HepG2 (cell line): ENCODE data around the gene COPZ1. TPM values are rescaled to one million over a fixed set of nuclear protein-coding genes. Genes with fewer than 3 reads are reported as not detected.

Experiments
- KMT2A ChIP-seq: sonication (generic); formaldehyde crosslinking; IDR thresholded peaks from 2 replicates; pipeline ENCODE4 v1.4.0; 2020; ENCODE audit warnings: missing genetic modification reagents
- PPARG ChIP-seq: conservative IDR thresholded peaks from 2 replicates; pipeline ENCODE4 v1.6.1; 2016; ENCODE audit warnings: missing biosample characterization, missing genetic modification reagents
- ZC3H13 ChIP-seq: sonication (generic); formaldehyde crosslinking; IDR thresholded peaks from 2 replicates; pipeline ENCODE4 v1.8.1; 2023; ENCODE audit warnings: mild to moderate bottlenecking, missing genetic modification reagents, moderate library complexity
- ZNF121 ChIP-seq: sonication (generic); formaldehyde crosslinking; IDR thresholded peaks from 2 replicates; pipeline ENCODE4 v1.5.0; 2020; ENCODE audit warnings: mild to moderate bottlenecking, missing genetic modification reagents
- ZNF326 ChIP-seq: sonication (generic); formaldehyde crosslinking; IDR thresholded peaks from 2 replicates; pipeline ENCODE4 v1.4.0; 2020; ENCODE audit warnings: missing genetic modification reagents, borderline replicate concordance
- polyA plus RNA-seq, 8 experiments: library from polyadenylated mRNA; depleted of rRNA in 3 of 8; stranded (reverse) in 7 of 8; unstranded in 1 of 8; fragments of >200 nt; fragmentation: Illumina TruSeq in 4 of 8; extraction: Trizol in 4 of 8; gene quantifications; 2 replicates each; pipeline versions ENCODE4 v1.2.1 to v1.2.3, GENCODE V29; 2011 to 2016; ENCODE audit warnings: low read depth in 4 of 8, missing spikeins in 1 of 8, mixed read lengths in 1 of 8; ENCODE audit not compliant: insufficient read depth in 1 of 8
- total RNA-seq, 5 experiments: library from RNA; depleted of rRNA; stranded (reverse); fragments of >200 nt; fragmentation: Illumina TruSeq; extraction: Trizol; gene quantifications; 2 replicates each; pipeline ENCODE4 v1.2.3, GENCODE V29; 2016; ENCODE audit warnings: low read depth in 1 of 5
- TF ChIP-seq, protein P1 (sequence below): sonication (generic); formaldehyde crosslinking; conservative IDR thresholded peaks from 2 replicates; pipeline ENCODE4 v1.4.0; 2020; ENCODE audit warnings: mild to moderate bottlenecking, missing genetic modification reagents, moderate library complexity
- TF ChIP-seq, protein P2 (sequence below): sonication (generic); formaldehyde crosslinking; IDR thresholded peaks from 2 replicates; pipeline ENCODE4 v1.5.0; 2020; ENCODE audit warnings: missing genetic modification reagents
- TF ChIP-seq, protein P3 (sequence below): sonication (generic); formaldehyde crosslinking; IDR thresholded peaks from 2 replicates; pipeline ENCODE4 v1.8.0; 2022; ENCODE audit warnings: mild to moderate bottlenecking, missing genetic modification reagents, moderate library complexity
- TF ChIP-seq, protein P4 (sequence below): sonication (generic); formaldehyde crosslinking; IDR thresholded peaks from 2 replicates; pipeline ENCODE4 v1.5.1; 2020; ENCODE audit warnings: missing genetic modification reagents, mild to moderate bottlenecking, borderline replicate concordance
- TF ChIP-seq, protein P5 (sequence below): sonication (generic); formaldehyde crosslinking; IDR thresholded peaks from 2 replicates; pipeline ENCODE4 v1.4.0; 2020; ENCODE audit warnings: missing genetic modification reagents
- TF ChIP-seq, protein P6 (sequence below): sonication (generic); formaldehyde crosslinking; IDR thresholded peaks from 2 replicates; pipeline ENCODE4 v1.5.0; 2020; ENCODE audit warnings: missing genetic modification reagents
- TF ChIP-seq, protein P7 (sequence below): sonication (generic); formaldehyde crosslinking; IDR thresholded peaks from 2 replicates; pipeline ENCODE4 v1.4.0; 2020; ENCODE audit warnings: low read depth, missing genetic modification reagents
- TF ChIP-seq, protein P8 (sequence below): sonication (generic); formaldehyde crosslinking; IDR thresholded peaks from 2 replicates; pipeline ENCODE4 v1.8.1; 2023; ENCODE audit warnings: mild to moderate bottlenecking, missing genetic modification reagents, borderline replicate concordance

COPZ1 gene
- total and polyA plus RNA-seq, 2 of the 13 experiments (the other 11 are each of a cell fraction or from before 2014, with no cell fraction given) = 125 to 184 TPM

DNA sequence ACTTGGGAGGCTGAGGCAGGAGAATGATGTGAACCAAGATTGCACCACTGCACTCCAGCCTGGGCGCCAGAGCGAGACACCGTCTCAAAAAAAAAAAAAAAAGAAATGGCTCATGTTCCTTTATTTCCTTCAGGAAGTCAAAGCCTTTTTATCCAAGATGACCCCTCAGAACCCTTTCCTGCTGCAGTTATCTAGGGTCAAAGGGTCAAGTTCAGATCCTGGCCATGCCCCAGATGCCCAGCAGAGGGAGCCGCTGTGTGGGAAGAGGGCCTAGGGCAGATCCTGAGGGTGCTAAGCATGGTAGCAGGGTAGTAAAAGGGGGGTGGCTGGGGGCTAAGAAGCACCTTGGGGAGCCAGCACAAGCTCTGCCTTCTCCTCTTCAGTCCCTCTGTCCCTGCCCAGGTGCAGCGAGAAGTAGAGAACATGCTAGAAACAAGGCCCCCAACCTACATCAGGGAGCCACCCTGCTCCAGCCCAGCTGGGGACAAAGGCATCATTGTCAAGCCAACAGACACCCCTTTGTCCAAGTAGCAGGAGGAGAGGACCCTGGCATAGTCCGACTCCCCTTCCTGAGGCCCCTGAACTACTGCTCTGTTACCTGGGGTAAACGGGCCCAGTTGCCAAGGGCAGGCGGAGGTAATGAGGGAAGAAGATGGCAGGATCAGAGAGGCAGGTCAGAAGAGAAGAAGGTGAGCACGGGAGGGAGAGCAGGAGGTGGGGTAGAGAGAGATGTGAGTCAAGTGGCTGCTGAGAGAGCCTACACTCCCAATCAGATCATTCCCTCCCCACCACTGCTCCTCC lies 30.6 kb upstream of the COPZ1 start (continued):
- TF ChIP-seq, protein P1, sequence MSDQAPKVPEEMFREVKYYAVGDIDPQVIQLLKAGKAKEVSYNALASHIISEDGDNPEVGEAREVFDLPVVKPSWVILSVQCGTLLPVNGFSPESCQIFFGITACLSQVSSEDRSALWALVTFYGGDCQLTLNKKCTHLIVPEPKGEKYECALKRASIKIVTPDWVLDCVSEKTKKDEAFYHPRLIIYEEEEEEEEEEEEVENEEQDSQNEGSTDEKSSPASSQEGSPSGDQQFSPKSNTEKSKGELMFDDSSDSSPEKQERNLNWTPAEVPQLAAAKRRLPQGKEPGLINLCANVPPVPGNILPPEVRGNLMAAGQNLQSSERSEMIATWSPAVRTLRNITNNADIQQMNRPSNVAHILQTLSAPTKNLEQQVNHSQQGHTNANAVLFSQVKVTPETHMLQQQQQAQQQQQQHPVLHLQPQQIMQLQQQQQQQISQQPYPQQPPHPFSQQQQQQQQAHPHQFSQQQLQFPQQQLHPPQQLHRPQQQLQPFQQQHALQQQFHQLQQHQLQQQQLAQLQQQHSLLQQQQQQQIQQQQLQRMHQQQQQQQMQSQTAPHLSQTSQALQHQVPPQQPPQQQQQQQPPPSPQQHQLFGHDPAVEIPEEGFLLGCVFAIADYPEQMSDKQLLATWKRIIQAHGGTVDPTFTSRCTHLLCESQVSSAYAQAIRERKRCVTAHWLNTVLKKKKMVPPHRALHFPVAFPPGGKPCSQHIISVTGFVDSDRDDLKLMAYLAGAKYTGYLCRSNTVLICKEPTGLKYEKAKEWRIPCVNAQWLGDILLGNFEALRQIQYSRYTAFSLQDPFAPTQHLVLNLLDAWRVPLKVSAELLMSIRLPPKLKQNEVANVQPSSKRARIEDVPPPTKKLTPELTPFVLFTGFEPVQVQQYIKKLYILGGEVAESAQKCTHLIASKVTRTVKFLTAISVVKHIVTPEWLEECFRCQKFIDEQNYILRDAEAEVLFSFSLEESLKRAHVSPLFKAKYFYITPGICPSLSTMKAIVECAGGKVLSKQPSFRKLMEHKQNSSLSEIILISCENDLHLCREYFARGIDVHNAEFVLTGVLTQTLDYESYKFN (CRISPR knock-in tag) = peak; percentile 90
- TF ChIP-seq, protein P2, sequence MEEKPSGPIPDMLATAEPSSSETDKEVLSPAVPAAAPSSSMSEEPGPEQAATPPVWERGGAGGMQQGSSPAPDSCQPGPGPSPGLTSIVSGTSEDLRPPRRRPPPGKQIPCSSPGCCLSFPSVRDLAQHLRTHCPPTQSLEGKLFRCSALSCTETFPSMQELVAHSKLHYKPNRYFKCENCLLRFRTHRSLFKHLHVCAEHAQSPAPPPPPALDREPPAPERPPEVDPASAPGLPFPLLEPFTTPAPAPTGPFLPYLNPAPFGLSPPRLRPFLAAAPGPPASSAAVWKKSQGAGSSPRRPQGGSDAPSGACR (CRISPR knock-in tag) = no peak
- TF ChIP-seq, protein P3, sequence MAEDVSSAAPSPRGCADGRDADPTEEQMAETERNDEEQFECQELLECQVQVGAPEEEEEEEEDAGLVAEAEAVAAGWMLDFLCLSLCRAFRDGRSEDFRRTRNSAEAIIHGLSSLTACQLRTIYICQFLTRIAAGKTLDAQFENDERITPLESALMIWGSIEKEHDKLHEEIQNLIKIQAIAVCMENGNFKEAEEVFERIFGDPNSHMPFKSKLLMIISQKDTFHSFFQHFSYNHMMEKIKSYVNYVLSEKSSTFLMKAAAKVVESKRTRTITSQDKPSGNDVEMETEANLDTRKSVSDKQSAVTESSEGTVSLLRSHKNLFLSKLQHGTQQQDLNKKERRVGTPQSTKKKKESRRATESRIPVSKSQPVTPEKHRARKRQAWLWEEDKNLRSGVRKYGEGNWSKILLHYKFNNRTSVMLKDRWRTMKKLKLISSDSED = no peak
- TF ChIP-seq ZNF326 (CRISPR knock-in tag) (no peak), KMT2A (CRISPR knock-in tag) (0 out of 2 replicates have a peak, but pooled peaks have one; percentile 42), ZNF121 (peak; percentile 69), PPARG (CRISPR knock-in tag) (peak; percentile 30; the same call in 1 of the 2 replicates), ZC3H13 (peak; percentile 60; the same call in 1 of the 2 replicates)
- TF ChIP-seq, protein P4, sequence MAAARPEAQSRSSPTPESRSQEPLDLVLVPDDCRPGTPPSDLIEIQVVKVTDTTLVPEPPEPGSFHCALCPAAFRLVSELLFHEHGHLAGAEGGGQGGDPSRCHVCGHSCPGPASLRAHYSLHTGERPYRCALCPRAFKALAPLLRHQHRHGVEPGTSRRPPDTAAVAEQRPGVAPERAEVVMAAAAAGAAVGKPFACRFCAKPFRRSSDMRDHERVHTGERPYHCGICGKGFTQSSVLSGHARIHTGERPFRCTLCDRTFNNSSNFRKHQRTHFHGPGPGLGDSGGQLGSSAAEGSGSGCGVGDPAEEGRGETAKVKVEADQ (CRISPR knock-in tag) = peak; percentile 54; the same call in 1 of the 2 replicates
- TF ChIP-seq, protein P5, sequence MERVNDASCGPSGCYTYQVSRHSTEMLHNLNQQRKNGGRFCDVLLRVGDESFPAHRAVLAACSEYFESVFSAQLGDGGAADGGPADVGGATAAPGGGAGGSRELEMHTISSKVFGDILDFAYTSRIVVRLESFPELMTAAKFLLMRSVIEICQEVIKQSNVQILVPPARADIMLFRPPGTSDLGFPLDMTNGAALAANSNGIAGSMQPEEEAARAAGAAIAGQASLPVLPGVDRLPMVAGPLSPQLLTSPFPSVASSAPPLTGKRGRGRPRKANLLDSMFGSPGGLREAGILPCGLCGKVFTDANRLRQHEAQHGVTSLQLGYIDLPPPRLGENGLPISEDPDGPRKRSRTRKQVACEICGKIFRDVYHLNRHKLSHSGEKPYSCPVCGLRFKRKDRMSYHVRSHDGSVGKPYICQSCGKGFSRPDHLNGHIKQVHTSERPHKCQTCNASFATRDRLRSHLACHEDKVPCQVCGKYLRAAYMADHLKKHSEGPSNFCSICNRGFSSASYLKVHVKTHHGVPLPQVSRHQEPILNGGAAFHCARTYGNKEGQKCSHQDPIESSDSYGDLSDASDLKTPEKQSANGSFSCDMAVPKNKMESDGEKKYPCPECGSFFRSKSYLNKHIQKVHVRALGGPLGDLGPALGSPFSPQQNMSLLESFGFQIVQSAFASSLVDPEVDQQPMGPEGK (CRISPR knock-in tag) = peak; percentile 81
- TF ChIP-seq, protein P6, sequence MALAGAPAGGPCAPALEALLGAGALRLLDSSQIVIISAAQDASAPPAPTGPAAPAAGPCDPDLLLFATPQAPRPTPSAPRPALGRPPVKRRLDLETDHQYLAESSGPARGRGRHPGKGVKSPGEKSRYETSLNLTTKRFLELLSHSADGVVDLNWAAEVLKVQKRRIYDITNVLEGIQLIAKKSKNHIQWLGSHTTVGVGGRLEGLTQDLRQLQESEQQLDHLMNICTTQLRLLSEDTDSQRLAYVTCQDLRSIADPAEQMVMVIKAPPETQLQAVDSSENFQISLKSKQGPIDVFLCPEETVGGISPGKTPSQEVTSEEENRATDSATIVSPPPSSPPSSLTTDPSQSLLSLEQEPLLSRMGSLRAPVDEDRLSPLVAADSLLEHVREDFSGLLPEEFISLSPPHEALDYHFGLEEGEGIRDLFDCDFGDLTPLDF (CRISPR knock-in tag) = no peak
- TF ChIP-seq, protein P7, sequence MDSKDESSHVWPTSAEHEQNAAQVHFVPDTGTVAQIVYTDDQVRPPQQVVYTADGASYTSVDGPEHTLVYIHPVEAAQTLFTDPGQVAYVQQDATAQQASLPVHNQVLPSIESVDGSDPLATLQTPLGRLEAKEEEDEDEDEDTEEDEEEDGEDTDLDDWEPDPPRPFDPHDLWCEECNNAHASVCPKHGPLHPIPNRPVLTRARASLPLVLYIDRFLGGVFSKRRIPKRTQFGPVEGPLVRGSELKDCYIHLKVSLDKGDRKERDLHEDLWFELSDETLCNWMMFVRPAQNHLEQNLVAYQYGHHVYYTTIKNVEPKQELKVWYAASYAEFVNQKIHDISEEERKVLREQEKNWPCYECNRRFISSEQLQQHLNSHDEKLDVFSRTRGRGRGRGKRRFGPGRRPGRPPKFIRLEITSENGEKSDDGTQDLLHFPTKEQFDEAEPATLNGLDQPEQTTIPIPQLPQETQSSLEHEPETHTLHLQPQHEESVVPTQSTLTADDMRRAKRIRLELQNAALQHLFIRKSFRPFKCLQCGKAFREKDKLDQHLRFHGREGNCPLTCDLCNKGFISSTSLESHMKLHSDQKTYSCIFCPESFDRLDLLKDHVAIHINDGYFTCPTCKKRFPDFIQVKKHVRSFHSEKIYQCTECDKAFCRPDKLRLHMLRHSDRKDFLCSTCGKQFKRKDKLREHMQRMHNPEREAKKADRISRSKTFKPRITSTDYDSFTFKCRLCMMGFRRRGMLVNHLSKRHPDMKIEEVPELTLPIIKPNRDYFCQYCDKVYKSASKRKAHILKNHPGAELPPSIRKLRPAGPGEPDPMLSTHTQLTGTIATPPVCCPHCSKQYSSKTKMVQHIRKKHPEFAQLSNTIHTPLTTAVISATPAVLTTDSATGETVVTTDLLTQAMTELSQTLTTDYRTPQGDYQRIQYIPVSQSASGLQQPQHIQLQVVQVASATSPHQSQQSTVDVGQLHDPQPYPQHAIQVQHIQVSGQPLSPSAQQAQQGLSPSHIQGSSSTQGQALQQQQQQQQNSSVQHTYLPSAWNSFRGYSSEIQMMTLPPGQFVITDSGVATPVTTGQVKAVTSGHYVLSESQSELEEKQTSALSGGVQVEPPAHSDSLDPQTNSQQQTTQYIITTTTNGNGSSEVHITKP (CRISPR knock-in tag) = peak; percentile 40; the same call in 1 of the 2 replicates
- TF ChIP-seq, protein P8, sequence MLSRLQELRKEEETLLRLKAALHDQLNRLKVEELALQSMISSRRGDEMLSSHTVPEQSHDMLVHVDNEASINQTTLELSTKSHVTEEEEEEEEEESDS (CRISPR knock-in tag) = no peak
